Neural progenitor cell (in vitro differentiated cells): ENCODE measurements around the gene CLDN9.

ENCODE experiments used
- CTCF ChIP-seq: fragments of 200-600 bp; sonication (generic); IDR thresholded peaks from 2 replicates; pipeline ENCODE4 v1.5.1; 2017; ENCODE audit warnings: antibody characterized with exemption, mild to moderate bottlenecking
- EZH2 ChIP-seq: fragments of 200-600 bp; sonication (generic); IDR thresholded peaks from 2 replicates; pipeline ENCODE4 v1.6.1; 2017; ENCODE audit warnings: antibody characterized with exemption, mild to moderate bottlenecking, moderate library complexity

- TF ChIP-seq CTCF (no peak), EZH2 (no peak)
Measured at GRCh38 chr16:2971985-2972784, 40.5 kb upstream of the CLDN9 start.
